ENCODE results near the gene TNNI3.

DNA sequence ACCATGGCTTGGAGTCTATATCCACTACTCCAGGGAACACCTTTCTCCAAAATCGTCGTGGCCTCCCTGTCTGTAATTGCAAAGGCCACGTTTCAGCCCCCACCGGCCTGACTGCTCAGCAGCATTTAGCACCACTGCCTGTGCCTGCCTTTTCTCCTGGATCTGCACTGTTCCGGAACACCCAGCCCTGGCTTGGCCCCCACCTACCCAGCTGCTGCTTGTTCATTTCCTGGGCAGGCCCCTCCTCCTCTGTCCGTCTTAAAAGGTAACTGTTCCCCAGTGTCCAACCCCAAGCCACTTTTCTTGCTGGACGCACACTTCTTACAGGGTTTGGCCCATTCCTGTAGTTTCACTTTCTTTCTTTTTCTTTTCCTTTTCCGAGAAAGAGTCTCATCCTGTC is 31.1 kb upstream of the TNNI3 start:
- TF ChIP-seq, protein P1, sequence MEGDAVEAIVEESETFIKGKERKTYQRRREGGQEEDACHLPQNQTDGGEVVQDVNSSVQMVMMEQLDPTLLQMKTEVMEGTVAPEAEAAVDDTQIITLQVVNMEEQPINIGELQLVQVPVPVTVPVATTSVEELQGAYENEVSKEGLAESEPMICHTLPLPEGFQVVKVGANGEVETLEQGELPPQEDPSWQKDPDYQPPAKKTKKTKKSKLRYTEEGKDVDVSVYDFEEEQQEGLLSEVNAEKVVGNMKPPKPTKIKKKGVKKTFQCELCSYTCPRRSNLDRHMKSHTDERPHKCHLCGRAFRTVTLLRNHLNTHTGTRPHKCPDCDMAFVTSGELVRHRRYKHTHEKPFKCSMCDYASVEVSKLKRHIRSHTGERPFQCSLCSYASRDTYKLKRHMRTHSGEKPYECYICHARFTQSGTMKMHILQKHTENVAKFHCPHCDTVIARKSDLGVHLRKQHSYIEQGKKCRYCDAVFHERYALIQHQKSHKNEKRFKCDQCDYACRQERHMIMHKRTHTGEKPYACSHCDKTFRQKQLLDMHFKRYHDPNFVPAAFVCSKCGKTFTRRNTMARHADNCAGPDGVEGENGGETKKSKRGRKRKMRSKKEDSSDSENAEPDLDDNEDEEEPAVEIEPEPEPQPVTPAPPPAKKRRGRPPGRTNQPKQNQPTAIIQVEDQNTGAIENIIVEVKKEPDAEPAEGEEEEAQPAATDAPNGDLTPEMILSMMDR (IDR thresholded peaks at IDR 0.05) = no peak
- no peak for TF ChIP-seq POLR2A (IDR thresholded peaks at IDR 0.05)
